ENCODE measurements around the gene FAM78B. TPM values are rescaled to one million over a fixed set of nuclear protein-coding genes. Genes with fewer than 3 reads are reported as not detected.

FAM78B gene
- total and polyA plus RNA-seq, 2 donors (not counting 3 experiments of a cell fraction or from before 2014, with no cell fraction given), result 0.10 TPM; not detected in 1

DNA sequence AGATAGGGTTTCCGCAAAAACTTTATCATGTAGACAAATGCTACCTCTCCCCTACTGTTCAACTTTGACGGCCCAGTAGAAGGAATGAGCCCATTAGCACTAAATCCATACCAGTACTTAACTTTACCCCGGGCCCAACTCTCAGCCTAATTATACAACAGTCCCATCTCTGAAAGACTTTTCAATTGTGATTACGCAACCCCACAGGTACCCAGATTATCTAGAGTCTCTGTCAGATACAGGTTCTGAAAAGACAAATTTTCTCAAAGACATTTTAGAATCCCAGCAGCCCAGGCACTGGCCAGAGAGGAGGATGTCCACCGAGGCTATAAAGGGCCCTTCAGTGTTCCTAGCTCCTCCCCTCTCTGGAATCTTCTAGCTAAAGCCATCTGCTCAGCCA is 15.0 kb downstream of the FAM78B start:
- no peaks in the 10 kb centered on the region for H3K79me2 ChIP-seq (ENCODE audit: control insufficient read depth, insufficient read depth, low read length)
- FAIRE-seq (no peak), DNase-seq (ENCODE audit: low read depth, low spot score) (no peak)
- H3K9me1 ChIP-seq (replicated peaks; ENCODE audit: control insufficient read depth, extremely low read depth, insufficient read depth, low read length), result no peaks in the 10 kb centered on the region
- no peaks in the 10 kb centered on the region for H3K9me3 ChIP-seq (replicated peaks; ENCODE audit: control insufficient read depth, insufficient read depth, low read length)
- H3K4me3 ChIP-seq (replicated peaks in 1 of 3; ENCODE audit: insufficient read depth in 1 of 3, low read depth in 1 of 3, low read length in 3 of 3), result no peak overlapping the region
- H3K4me2 ChIP-seq (ENCODE audit: insufficient read depth, low read length), result no peak overlapping the region
- CTCF ChIA-PET, result interaction anchor here (1.2 kb wide), 1 partner anchor 10 kb away, joined by 3 read pairs; no protein-coding TSS in a partner anchor
- no peaks in the 10 kb centered on the region for H4K20me1 ChIP-seq (replicated peaks; ENCODE audit: control insufficient read depth, extremely low read depth, insufficient read depth, low read length)
- H3K4me1 ChIP-seq (ENCODE audit: control insufficient read depth, extremely low read depth, insufficient read depth, low read length), result no peaks in the 10 kb centered on the region
- no peak overlapping the region for H3K27ac ChIP-seq (ENCODE audit: insufficient read depth, low read depth, low read length)
- H2AFZ ChIP-seq (ENCODE audit: low read depth, low read length), result no peak overlapping the region
- H3K36me3 ChIP-seq (ENCODE audit: control insufficient read depth in 2 of 2, extremely low read depth in 1 of 2, insufficient read depth in 2 of 2, low read length in 2 of 2), result no peaks in the 10 kb centered on the region
- dilution Hi-C loops (cut with MboI; ENCODE audit: extremely low pct_ligation_motif_present, low sequenced_read_pairs), result no loop called here
- TF ChIP-seq, protein P1, sequence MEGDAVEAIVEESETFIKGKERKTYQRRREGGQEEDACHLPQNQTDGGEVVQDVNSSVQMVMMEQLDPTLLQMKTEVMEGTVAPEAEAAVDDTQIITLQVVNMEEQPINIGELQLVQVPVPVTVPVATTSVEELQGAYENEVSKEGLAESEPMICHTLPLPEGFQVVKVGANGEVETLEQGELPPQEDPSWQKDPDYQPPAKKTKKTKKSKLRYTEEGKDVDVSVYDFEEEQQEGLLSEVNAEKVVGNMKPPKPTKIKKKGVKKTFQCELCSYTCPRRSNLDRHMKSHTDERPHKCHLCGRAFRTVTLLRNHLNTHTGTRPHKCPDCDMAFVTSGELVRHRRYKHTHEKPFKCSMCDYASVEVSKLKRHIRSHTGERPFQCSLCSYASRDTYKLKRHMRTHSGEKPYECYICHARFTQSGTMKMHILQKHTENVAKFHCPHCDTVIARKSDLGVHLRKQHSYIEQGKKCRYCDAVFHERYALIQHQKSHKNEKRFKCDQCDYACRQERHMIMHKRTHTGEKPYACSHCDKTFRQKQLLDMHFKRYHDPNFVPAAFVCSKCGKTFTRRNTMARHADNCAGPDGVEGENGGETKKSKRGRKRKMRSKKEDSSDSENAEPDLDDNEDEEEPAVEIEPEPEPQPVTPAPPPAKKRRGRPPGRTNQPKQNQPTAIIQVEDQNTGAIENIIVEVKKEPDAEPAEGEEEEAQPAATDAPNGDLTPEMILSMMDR (IDR thresholded peaks at IDR 0.05; ENCODE audit: extremely low read depth in 1 of 2, insufficient read depth in 1 of 2, low read depth in 1 of 2, low read length in 2 of 2), result no peak
- TF ChIP-seq GATA2 (IDR thresholded peaks at IDR 0.05; ENCODE audit: insufficient read depth, insufficient read length, low read depth, low read length) (no peak), POLR2AphosphoS5 (IDR thresholded peaks at IDR 0.05; ENCODE audit: insufficient read depth, low read depth, low read length) (no peak)
- POLR2A ChIA-PET, result no interaction called here
- intact Hi-C loops (cut with micrococcal nuclease), result no loop called here
- H3K9ac ChIP-seq (replicated peaks; ENCODE audit: extremely low read depth, insufficient read depth, low read length), result no peak overlapping the region
- H3K27me3 ChIP-seq (ENCODE audit: control insufficient read depth in 2 of 2, insufficient read depth in 2 of 2, low read length in 2 of 2), result no peaks in the 10 kb centered on the region
- BruUV-seq (replicated peaks), result no TSS peak

DNA sequence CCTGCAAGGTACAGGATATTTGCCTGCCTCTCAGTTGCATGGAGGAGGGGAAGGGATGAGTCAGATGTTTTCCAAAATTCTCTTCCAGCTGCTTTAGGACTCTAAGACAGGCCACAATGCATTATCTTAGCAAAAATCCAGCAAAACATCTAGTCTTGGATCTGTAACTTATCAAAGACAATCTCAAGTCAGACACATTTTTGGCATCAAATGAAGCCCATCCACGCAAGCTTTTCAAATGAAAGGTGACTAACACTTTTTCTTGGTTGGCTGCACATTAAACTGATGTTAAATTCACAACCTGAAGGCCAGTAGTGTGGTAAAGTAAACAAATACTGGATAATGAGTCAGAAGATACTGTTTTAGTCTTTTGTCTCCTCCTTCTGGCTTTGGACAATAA is 21.3 kb downstream of the FAM78B start:
- H2AFZ ChIP-seq (ENCODE audit: low read depth, low read length), result no peak overlapping the region
- BruUV-seq (replicated peaks), result no TSS peak
- TF ChIP-seq EZH2 (IDR thresholded peaks at IDR 0.05; ENCODE audit: borderline replicate concordance, low read depth, low read length, severe bottlenecking), result no peak
- TF ChIP-seq FOS (IDR thresholded peaks at IDR 0.05; ENCODE audit: borderline replicate concordance, insufficient read depth, low read length), result no peak
- no peak for TF ChIP-seq GATA2 (IDR thresholded peaks at IDR 0.05; ENCODE audit: insufficient read depth, insufficient read length, low read depth, low read length)
- TF ChIP-seq, protein P2, sequence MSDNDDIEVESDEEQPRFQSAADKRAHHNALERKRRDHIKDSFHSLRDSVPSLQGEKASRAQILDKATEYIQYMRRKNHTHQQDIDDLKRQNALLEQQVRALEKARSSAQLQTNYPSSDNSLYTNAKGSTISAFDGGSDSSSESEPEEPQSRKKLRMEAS (IDR thresholded peaks at IDR 0.05; ENCODE audit: insufficient read depth, insufficient read length), result no peak
- no peak for TF ChIP-seq MYC (IDR thresholded peaks at IDR 0.05; ENCODE audit: low read depth, low read length)
- no peak for TF ChIP-seq POLR2A (IDR thresholded peaks at IDR 0.05; ENCODE audit: low read depth, low read length)
- no peak for TF ChIP-seq JUN (IDR thresholded peaks at IDR 0.05; ENCODE audit: borderline replicate concordance, insufficient read depth, insufficient read length, low read depth)
- no peak for TF ChIP-seq POLR2AphosphoS5 (IDR thresholded peaks at IDR 0.05; ENCODE audit: insufficient read depth, low read depth, low read length)
- TF ChIP-seq, protein P1 (IDR thresholded peaks at IDR 0.05; ENCODE audit: extremely low read depth in 1 of 2, insufficient read depth in 1 of 2, low read depth in 1 of 2, low read length in 2 of 2), result no peak
- H3K27ac ChIP-seq (ENCODE audit: insufficient read depth, low read depth, low read length), result no peak overlapping the region
- dilution Hi-C loops (cut with MboI; ENCODE audit: extremely low pct_ligation_motif_present, low sequenced_read_pairs), result no loop called here
- no peaks in the 10 kb centered on the region for H3K36me3 ChIP-seq (ENCODE audit: control insufficient read depth in 2 of 2, extremely low read depth in 1 of 2, insufficient read depth in 2 of 2, low read length in 2 of 2)
- no peak for DNase-seq (ENCODE audit: low read depth, low spot score)
- H3K4me2 ChIP-seq (ENCODE audit: insufficient read depth, low read length), result no peak overlapping the region
- no peaks in the 10 kb centered on the region for H4K20me1 ChIP-seq (replicated peaks; ENCODE audit: control insufficient read depth, extremely low read depth, insufficient read depth, low read length)
- H3K79me2 ChIP-seq (ENCODE audit: control insufficient read depth, insufficient read depth, low read length), result no peaks in the 10 kb centered on the region
- intact Hi-C loops (cut with micrococcal nuclease), result no loop called here
- no peaks in the 10 kb centered on the region for H3K9me3 ChIP-seq (replicated peaks; ENCODE audit: control insufficient read depth, insufficient read depth, low read length)
- FAIRE-seq, result no peak
- H3K4me1 ChIP-seq (ENCODE audit: control insufficient read depth, extremely low read depth, insufficient read depth, low read length), result no peaks in the 10 kb centered on the region
- CTCF ChIA-PET, result no interaction called here
- H3K9me1 ChIP-seq (replicated peaks; ENCODE audit: control insufficient read depth, extremely low read depth, insufficient read depth, low read length), result no peaks in the 10 kb centered on the region
- H3K27me3 ChIP-seq (ENCODE audit: control insufficient read depth in 2 of 2, insufficient read depth in 2 of 2, low read length in 2 of 2), result no peaks in the 10 kb centered on the region
- POLR2A ChIA-PET, result no interaction called here
- H3K9ac ChIP-seq (replicated peaks; ENCODE audit: extremely low read depth, insufficient read depth, low read length), result no peak overlapping the region
- H3K4me3 ChIP-seq (replicated peaks in 1 of 3; ENCODE audit: insufficient read depth in 1 of 3, low read depth in 1 of 3, low read length in 3 of 3), result no peak overlapping the region
